ENCODE data around the gene CDYL. TPM values are rescaled to one million over a fixed set of nuclear protein-coding genes. Genes with fewer than 3 reads are reported as not detected.

CDYL gene
- total RNA-seq, 4 donors from 2014 or later, result 24.1 to 24.8 (median 24.5) TPM

GRCh38 chr6:4802312-4802935 lies 26.2 kb downstream of the CDYL start:
- H3K27ac ChIP-seq, result no peak overlapping the region
- in situ Hi-C loops (cut with MboI; ENCODE audit: low sequenced_read_pairs in 4 of 4) (no loop called here), intact Hi-C loops (cut with DNase I; ENCODE audit: low total_unique reads) (loop anchor here (10.0 kb wide), 1 partner anchor 518 kb away; no protein-coding TSS in a partner anchor)
- H3K27me3 ChIP-seq, result no peaks in the 10 kb centered on the region
- no peaks in the 10 kb centered on the region for H3K36me3 ChIP-seq
- ATAC-seq, result no peak
- no peak for DNase-seq
- H3K9me3 ChIP-seq, result no peaks in the 10 kb centered on the region
- TF ChIP-seq CTCF (IDR thresholded peaks at IDR 0.05 in 4 of 5, conservative IDR thresholded peaks at IDR 0.05 in 1 of 5) (no peak), POLR2A (IDR thresholded peaks at IDR 0.05) (no peak)
- peaks cover 16 to 35% of the 10 kb centered on the region in 2 donors for H3K4me1 ChIP-seq
- H3K4me3 ChIP-seq, result no peak overlapping the region

GRCh38 chr6:4803343-4803744 lies 27.1 kb downstream of the CDYL start:
- in situ Hi-C loops (cut with MboI; ENCODE audit: low sequenced_read_pairs in 4 of 4), result no loop called here
- ATAC-seq (no peak), DNase-seq (no peak)
- Histone ChIP-seq H3K9me3 (no peaks in the 10 kb centered on the region), H3K4me3 (no peak overlapping the region), H3K36me3 (no peaks in the 10 kb centered on the region), H3K27ac (no peak overlapping the region), H3K4me1 (peaks cover 16 to 35% of the 10 kb centered on the region in 2 donors), H3K27me3 (no peaks in the 10 kb centered on the region)
- TF ChIP-seq POLR2A (IDR thresholded peaks at IDR 0.05) (no peak), CTCF (IDR thresholded peaks at IDR 0.05 in 4 of 5, conservative IDR thresholded peaks at IDR 0.05 in 1 of 5) (no peak)
- intact Hi-C loops (cut with DNase I; ENCODE audit: low total_unique reads), result loop anchor here (10.0 kb wide), 1 partner anchor 519 kb away; no protein-coding TSS in a partner anchor

- DNase-seq (no peak), ATAC-seq (no peak)
- Histone ChIP-seq H3K36me3 (no peaks in the 10 kb centered on the region), H3K27me3 (no peaks in the 10 kb centered on the region), H3K27ac (no peak overlapping the region), H3K4me3 (no peak overlapping the region), H3K9me3 (no peaks in the 10 kb centered on the region), H3K4me1 (peaks cover 16 to 35% of the 10 kb centered on the region in 2 donors)
- intact Hi-C loops (cut with DNase I; ENCODE audit: low total_unique reads), result loop anchor here (10.0 kb wide), 1 partner anchor 519 kb away; no protein-coding TSS in a partner anchor
- in situ Hi-C loops (cut with MboI; ENCODE audit: low sequenced_read_pairs in 4 of 4), result no loop called here
- no peak for TF ChIP-seq CTCF (IDR thresholded peaks at IDR 0.05 in 4 of 5, conservative IDR thresholded peaks at IDR 0.05 in 1 of 5)
- TF ChIP-seq POLR2A (IDR thresholded peaks at IDR 0.05), result no peak
These were observed 27.9 kb downstream of the CDYL start for GRCh38 chr6:4804095-4804494.

- Histone ChIP-seq H3K4me3 (no peak overlapping the region), H3K36me3 (no peaks in the 10 kb centered on the region), H3K9me3 (no peaks in the 10 kb centered on the region), H3K27me3 (no peaks in the 10 kb centered on the region), H3K4me1 (peaks cover 16 to 35% of the 10 kb centered on the region in 2 donors), H3K27ac (no peak overlapping the region)
- intact Hi-C loops (cut with DNase I; ENCODE audit: low total_unique reads) (loop anchor here (5.0 to 10.0 kb wide), 2 partner anchors 493 to 521 kb away; no protein-coding TSS in a partner anchor), in situ Hi-C loops (cut with MboI; ENCODE audit: low sequenced_read_pairs in 4 of 4) (no loop called here)
- DNase-seq (peak; percentile 11 to 64), ATAC-seq (peak; percentile 68 to 82)
- TF ChIP-seq CTCF (IDR thresholded peaks at IDR 0.05 in 4 of 5, conservative IDR thresholded peaks at IDR 0.05 in 1 of 5) (peak; percentile 34 to 69 (median 47)), POLR2A (IDR thresholded peaks at IDR 0.05) (no peak)
These were observed 29.5 kb downstream of the CDYL start for GRCh38 chr6:4805553-4806336.

All from gastrocnemius medialis (tissue), 4 donors.